GM21528 (cell line): ENCODE measurements around the gene PRKAG2.

Experiments used
- ATAC-seq: cut with Tn5 transposase; IDR thresholded peaks from one replicate; pipeline ENCODE4 v1.9.1; 2021; ENCODE audit warnings: mild to moderate bottlenecking, moderate library complexity; ENCODE audit not compliant: unreplicated experiment, low FRiP score

Gene PRKAG2

GRCh38 chr7:151704960-151705635, 171.8 kb downstream of the PRKAG2 start:
- no peak for ATAC-seq

DNA sequence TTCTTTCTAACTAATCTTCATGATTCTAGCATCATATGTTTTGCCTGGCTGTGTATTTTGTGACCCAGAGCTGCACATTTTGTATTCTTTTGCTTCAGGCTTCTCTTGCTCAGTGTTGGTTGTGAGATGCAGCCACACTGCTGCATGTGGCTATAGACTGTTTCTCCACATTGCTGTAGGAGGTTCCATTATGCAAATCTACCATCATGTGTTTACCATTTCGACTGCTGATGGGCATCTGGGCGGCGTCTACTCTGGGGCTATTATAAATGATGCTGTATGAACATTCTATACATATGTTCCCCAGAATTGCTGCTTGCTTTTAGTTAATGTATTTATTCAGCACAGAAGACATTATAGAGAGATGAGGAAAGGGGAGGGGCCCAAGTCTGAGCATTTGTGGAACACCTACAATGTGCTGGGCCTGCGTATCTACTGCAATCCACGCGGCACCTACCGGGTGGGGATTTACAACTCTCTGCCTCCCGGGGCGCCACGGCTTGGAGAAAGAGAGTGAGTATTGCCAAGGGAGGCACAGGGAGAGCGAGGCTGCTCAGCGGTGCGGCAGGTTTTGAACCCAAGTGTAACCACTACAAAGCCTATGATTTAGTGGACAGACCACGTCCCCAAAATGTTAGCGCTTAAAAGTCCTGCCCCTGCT, 172.5 kb downstream of the PRKAG2 start:
- ATAC-seq = no peak

GRCh38 chr7:151702961-151703360, 174.0 kb downstream of the PRKAG2 start:
- ATAC-seq = no peak

- ATAC-seq = no peak
Measured at GRCh38 chr7:151700586-151701165, 176.2 kb downstream of the PRKAG2 start.

GRCh38 chr7:151699928-151700319, 177.0 kb downstream of the PRKAG2 start:
- no peak for ATAC-seq

GRCh38 chr7:151699147-151699927, 177.6 kb downstream of the PRKAG2 start:
- ATAC-seq = no peak

DNA sequence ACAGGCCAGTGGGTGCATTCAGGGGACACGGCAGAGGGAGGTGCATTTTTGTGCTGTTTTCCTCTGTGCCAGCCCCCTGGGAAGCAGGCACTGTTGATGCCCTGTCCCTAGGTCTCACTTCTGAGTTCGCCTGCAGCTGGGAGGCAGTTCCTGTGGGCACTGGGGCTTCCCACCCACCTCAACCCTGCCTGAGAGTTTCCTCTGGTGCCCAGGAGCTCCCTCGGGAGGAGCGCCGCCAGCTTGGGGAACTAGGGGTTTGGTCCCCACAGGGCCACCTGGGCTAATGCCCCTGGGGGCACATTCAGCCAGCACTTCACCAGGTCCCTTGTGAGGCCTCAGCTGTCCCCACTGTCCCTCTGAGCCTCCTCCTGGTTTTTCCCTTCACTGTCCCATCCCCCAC, 179.0 kb downstream of the PRKAG2 start:
- ATAC-seq = no peak

- ATAC-seq = no peak
Measured at GRCh38 chr7:151697515-151697895, 179.4 kb downstream of the PRKAG2 start.

- ATAC-seq = no peak
Measured at GRCh38 chr7:151696721-151697514, 180.0 kb downstream of the PRKAG2 start.

GRCh38 chr7:151695951-151696541, 180.9 kb downstream of the PRKAG2 start:
- no peak for ATAC-seq

- no peak for ATAC-seq
Measured at GRCh38 chr7:151694828-151695580, 181.9 kb downstream of the PRKAG2 start.

- ATAC-seq = no peak
Measured at GRCh38 chr7:151694441-151694827, 182.5 kb downstream of the PRKAG2 start.

- ATAC-seq = no peak
Measured at GRCh38 chr7:151693140-151693539, 183.8 kb downstream of the PRKAG2 start.

DNA sequence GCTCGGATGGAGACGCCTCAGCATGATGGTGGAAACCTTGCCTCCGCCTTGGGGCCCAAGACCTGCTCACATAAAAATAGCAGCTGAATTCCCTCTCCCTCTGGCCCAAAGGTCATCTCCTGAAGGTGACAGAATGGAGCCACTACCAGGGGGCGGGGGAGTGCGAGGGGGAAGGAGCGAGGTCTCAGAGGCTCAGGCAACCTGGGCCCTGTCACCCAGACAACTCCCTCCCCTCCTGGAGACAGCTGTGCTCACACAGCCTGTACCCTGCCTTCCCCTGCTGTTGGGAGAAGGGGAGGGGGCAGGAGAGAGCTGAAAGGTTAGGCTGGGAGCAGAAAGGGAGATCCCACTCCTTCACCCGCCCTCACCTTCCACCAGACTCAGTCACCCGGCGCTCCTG, 184.2 kb downstream of the PRKAG2 start:
- ATAC-seq = no peak

GRCh38 chr7:151691449-151691848, 185.5 kb downstream of the PRKAG2 start:
- no peak for ATAC-seq

- no peak for ATAC-seq
Measured at GRCh38 chr7:151690606-151691005, 186.3 kb downstream of the PRKAG2 start.

DNA sequence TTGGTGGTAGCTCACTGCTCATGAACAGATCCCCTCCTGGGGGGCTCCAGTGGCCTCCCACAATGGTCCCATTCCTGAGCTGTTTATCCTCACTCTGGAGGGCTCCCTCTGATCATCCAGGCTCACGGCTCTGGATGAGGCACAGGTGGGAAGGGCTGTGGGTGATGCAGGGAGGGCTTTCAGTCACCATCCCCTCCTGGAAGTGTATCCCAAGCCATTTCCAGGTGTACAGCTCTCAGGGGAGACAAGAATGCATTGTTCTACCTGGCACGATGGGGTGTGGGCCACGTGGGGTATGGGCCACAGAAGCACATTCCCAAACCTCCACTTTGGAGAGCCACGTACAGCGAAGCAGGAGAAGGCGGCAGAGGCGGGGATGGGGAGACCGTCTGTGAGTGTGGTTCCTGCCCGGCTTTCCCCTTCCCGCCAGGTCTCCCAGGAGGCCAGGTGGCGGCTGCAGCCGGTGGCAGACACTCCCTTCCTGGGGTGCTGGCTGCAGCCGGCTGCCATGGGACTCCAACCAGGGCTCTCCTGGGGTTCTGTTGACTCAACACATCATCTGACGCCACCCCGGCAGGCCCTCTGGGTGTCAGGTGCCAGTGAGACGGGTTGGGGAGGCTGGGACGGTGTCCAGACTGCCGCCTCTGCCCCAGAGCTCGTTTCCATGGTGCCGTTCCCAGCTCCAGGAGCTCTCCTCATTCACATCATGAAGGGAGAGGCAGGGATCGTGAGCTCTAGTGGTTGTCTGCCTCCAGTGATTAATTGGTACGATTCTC, 187.5 kb downstream of the PRKAG2 start:
- ATAC-seq = no peak

DNA sequence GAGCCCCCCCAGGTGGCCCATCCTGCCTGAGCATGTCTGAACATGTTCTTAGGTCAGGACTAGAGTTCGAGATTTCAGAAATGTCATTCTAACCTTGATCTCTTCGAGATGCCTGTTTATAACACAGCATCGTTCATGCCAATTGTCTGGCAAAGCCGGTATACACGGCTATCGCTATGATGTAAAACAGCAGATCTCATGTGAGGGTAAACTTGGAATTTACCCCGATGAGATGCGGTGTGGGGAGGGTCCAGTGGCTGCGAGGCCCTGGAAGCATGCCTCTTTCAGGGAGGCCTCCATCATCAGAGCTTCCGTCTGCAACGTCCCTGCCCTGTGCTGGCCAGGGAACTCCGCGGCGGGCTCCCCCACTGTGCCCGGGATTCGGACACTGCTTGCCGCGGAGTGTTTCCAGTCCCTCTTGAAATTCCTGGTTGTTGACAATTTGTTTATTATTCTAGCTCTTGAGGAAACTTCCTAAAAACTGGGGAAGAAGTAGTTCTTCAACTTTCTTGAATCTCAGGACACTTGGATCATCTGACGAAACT, 188.6 kb downstream of the PRKAG2 start:
- no peak for ATAC-seq
